GM12878 (cell line): ENCODE results near the gene TCOF1. TPM values are rescaled to one million over a fixed set of nuclear protein-coding genes. Genes with fewer than 3 reads are reported as not detected.

Experiments
- ASH2L ChIP-seq: fragments of 300-600, 200-600 bp; sonication (generic); IDR thresholded peaks from 2 replicates; pipeline ENCODE4 v1.6.1; 2017; ENCODE audit warnings: low read depth, mild to moderate bottlenecking, borderline replicate concordance
- BCL3 ChIP-seq: IDR thresholded peaks from 2 replicates; pipeline ENCODE4 v1.6.1; 2011; ENCODE audit warnings: borderline replicate concordance, low read depth, mild to moderate bottlenecking, moderate library complexity, low read length; ENCODE audit not compliant: insufficient read depth, poor library complexity, severe bottlenecking
- CHD1 ChIP-seq: IDR thresholded peaks from 2 replicates; pipeline ENCODE4 v1.6.1; 2012; ENCODE audit warnings: low read depth, low read length, improper control_type of control experiment
- CREB1 ChIP-seq: IDR thresholded peaks from 2 replicates; pipeline ENCODE4 v1.6.1; 2012; ENCODE audit warnings: low read depth, mild to moderate bottlenecking, inconsistent platforms
- E4F1 ChIP-seq: fragments of 450-650 bp; IDR thresholded peaks from 2 replicates; pipeline ENCODE4 v1.6.1; 2018; ENCODE audit warnings: borderline replicate concordance, mild to moderate bottlenecking; ENCODE audit not compliant: partially characterized antibody
- ELK1 ChIP-seq: IDR thresholded peaks from 2 replicates; pipeline ENCODE4 v1.6.1; 2012; ENCODE audit warnings: low read depth, low read length, improper control_type of control experiment
- HDAC6 ChIP-seq: fragments of 200-600 bp; sonication (generic); IDR thresholded peaks from one replicate; pipeline ENCODE4 v1.8.0; 2017; ENCODE audit warnings: antibody characterized with exemption; ENCODE audit not compliant: unreplicated experiment
- HDGF ChIP-seq: fragments of 450-650 bp; IDR thresholded peaks from 2 replicates; pipeline ENCODE4 v1.6.1; 2016; ENCODE audit warnings: antibody characterized with exemption
- MYC ChIP-seq: IDR thresholded peaks from 2 replicates; pipeline ENCODE4 v1.6.1; 2011; ENCODE audit warnings: mild to moderate bottlenecking, low read length, moderate library complexity, inconsistent platforms; ENCODE audit not compliant: insufficient read depth, insufficient replicate concordance, insufficient read length, severe bottlenecking
- NFIC ChIP-seq: IDR thresholded peaks from 2 replicates; pipeline ENCODE4 v1.6.1; 2012; ENCODE audit warnings: low read depth, mild to moderate bottlenecking, inconsistent platforms, low read length, moderate library complexity
- NFXL1 ChIP-seq: fragments of 450-650 bp; IDR thresholded peaks from 2 replicates; pipeline ENCODE4 v1.6.1; 2017; ENCODE audit warnings: antibody characterized with exemption, mild to moderate bottlenecking, borderline replicate concordance
- POLR2AphosphoS5 ChIP-seq: IDR thresholded peaks from 2 replicates; pipeline ENCODE4 v1.6.1; 2011; ENCODE audit warnings: mild to moderate bottlenecking, low read length, inconsistent platforms
- RAD51 ChIP-seq: fragments of 450-650 bp; IDR thresholded peaks from 2 replicates; pipeline ENCODE4 v1.6.1; 2016; ENCODE audit warnings: moderate library complexity, mild to moderate bottlenecking, inconsistent platforms
- STAT3 ChIP-seq: IDR thresholded peaks from 2 replicates; pipeline ENCODE4 v1.6.1; 2011; ENCODE audit warnings: low read depth, low read length, improper control_type of control experiment
- USF1 ChIP-seq: IDR thresholded peaks from 2 replicates; pipeline ENCODE4 v1.6.1; 2011; ENCODE audit warnings: borderline replicate concordance, low read depth, mild to moderate bottlenecking, moderate library complexity, mixed read lengths, low read length; ENCODE audit not compliant: insufficient read depth; ENCODE audit errors: extremely low read length
- ZBTB40 ChIP-seq: fragments of 450-650 bp; IDR thresholded peaks from 2 replicates; pipeline ENCODE4 v1.6.1; 2016; ENCODE audit warnings: mild to moderate bottlenecking, moderate library complexity, borderline replicate concordance
- polyA plus RNA-seq, 11 experiments: library from polyadenylated mRNA; depleted of rRNA in 4 of 11; unstranded in 6 of 11; stranded (reverse) in 5 of 11; fragments of >200 nt; fragmentation: Nextera tagmentation in 4 of 11; fragmentation: Illumina TruSeq in 1 of 11; extraction: Ambion mirVana in 4 of 11; extraction: Trizol in 1 of 11; gene quantifications; 1 replicate in 1 of 11; 2 replicates in 10 of 11; pipeline versions ENCODE4 v1.2.1 to v1.2.3, GENCODE V29; 2011 to 2016; ENCODE audit warnings: inconsistent platforms in 2 of 11, missing spikeins in 2 of 11, low read depth in 1 of 11
- total RNA-seq, 4 experiments: library from RNA; depleted of rRNA in 3 of 4; stranded (reverse); fragments of >200 nt in 3 of 4; fragmentation: Illumina TruSeq in 1 of 4; extraction: Trizol in 1 of 4; gene quantifications; 2 replicates each; pipeline versions ENCODE4 v1.2.1 to v1.2.3, GENCODE V29; 2013 to 2021

TCOF1 gene
- total and polyA plus RNA-seq, 10 of the 15 experiments (the other 5 are each of a cell fraction or from before 2014, with no cell fraction given) = 8.7 to 83.9 (median 38.9) TPM

GRCh38 chr5:150401376-150402228 lies 44.1 kb downstream of the TCOF1 start (continued):
- TF ChIP-seq E4F1 = no peak
- TF ChIP-seq ZBTB40 = no peak
- TF ChIP-seq CREB1 = no peak
- no peak for TF ChIP-seq CHD1
- peak; percentile 13 for TF ChIP-seq POLR2AphosphoS5
- TF ChIP-seq ASH2L = no peak
- no peak for TF ChIP-seq STAT3
- TF ChIP-seq MYC = no peak
- no peak for TF ChIP-seq NFIC
- TF ChIP-seq NFXL1 = no peak
- no peak for TF ChIP-seq USF1
- no peak for TF ChIP-seq ELK1
- no peak for TF ChIP-seq RAD51
- TF ChIP-seq HDGF = 0 out of 2 replicates have a peak, but pooled peaks have one; percentile 29
- TF ChIP-seq HDAC6 = peak; percentile 19
- no peak for TF ChIP-seq BCL3
